Activated B cell treated with CpG ODN at 0.5 μM for 24 hours (primary cell): ENCODE data around the gene SLC35E4. TPM values are rescaled to one million over a fixed set of nuclear protein-coding genes. Genes with fewer than 3 reads are reported as not detected.

Experiments used
- ATAC-seq: fragments of 200-7000 bp; cut with Tn5 transposase; one replicate; pipeline ENCODE4 v1.10.0; 2021; ENCODE audit warnings: low read depth, mild to moderate bottlenecking, moderate library complexity
- CTCF ChIA-PET: fragments of 350-600 bp; sonication (Branson Sonifier 250); formaldehyde crosslinking; loops from one replicate; lab custom pipeline; 2021; ENCODE audit warnings: antibody characterized with exemption; lab: Charles Lee
- POLR2A ChIA-PET: fragments of 350-600 bp; sonication (Branson Sonifier 250); formaldehyde crosslinking; loops from one replicate; lab custom pipeline; 2021; ENCODE audit warnings: antibody characterized with exemption; lab: Charles Lee
- DNase-seq: peaks from one replicate; pipeline ENCODE4 v3.0.0; 2022
- H3K27ac Mint-ChIP-seq: one replicate; pipeline ENCODE4 v1.8.0; 2020; ENCODE audit warnings: mixed read lengths
- H3K27me3 Mint-ChIP-seq: one replicate; pipeline ENCODE4 v1.8.0; 2021; ENCODE audit warnings: mixed read lengths
- H3K36me3 Mint-ChIP-seq: one replicate; pipeline ENCODE4 v1.8.0; 2021; ENCODE audit warnings: low read depth, mixed read lengths
- H3K4me1 Mint-ChIP-seq: one replicate; pipeline ENCODE4 v1.8.0; 2021; ENCODE audit warnings: mixed read lengths
- H3K4me3 Mint-ChIP-seq: one replicate; pipeline ENCODE4 v1.8.0; 2020; ENCODE audit warnings: mild to moderate bottlenecking, mixed read lengths
- H3K9me3 Mint-ChIP-seq: one replicate; pipeline ENCODE4 v1.8.0; 2020; ENCODE audit warnings: mixed read lengths
- intact Hi-C: fragments of 100-400 bp; cut with micrococcal nuclease; formaldehyde crosslinking; loops from one replicate; pipeline ENCODE4 v1.15.1; 2024
- total RNA-seq: library from RNA; stranded (reverse); gene quantifications from 2 replicates; pipeline ENCODE4 v1.2.3, GENCODE V29; 2022
- TF ChIP-seq, protein P1 (sequence below): fragments of 200-600 bp; IDR thresholded peaks from one replicate; pipeline ENCODE4 v1.8.0; 2022; ENCODE audit warnings: antibody characterized with exemption, mild to moderate bottlenecking

Gene SLC35E4
- total RNA-seq, 1 donor from 2014 or later: 1.8 TPM

- Mint-ChIP-seq H3K4me3 (peak within 1 kb of the TSS; percentile 85), H3K9me3 (no peaks in the 10 kb centered on the region), H3K27ac (no peak within 1 kb of the TSS), H3K36me3 (no peaks in the 10 kb centered on the region), H3K4me1 (peaks cover 7% of the 10 kb centered on the region), H3K27me3 (peaks cover 34% of the 10 kb centered on the region)
- TF ChIP-seq, protein P1, sequence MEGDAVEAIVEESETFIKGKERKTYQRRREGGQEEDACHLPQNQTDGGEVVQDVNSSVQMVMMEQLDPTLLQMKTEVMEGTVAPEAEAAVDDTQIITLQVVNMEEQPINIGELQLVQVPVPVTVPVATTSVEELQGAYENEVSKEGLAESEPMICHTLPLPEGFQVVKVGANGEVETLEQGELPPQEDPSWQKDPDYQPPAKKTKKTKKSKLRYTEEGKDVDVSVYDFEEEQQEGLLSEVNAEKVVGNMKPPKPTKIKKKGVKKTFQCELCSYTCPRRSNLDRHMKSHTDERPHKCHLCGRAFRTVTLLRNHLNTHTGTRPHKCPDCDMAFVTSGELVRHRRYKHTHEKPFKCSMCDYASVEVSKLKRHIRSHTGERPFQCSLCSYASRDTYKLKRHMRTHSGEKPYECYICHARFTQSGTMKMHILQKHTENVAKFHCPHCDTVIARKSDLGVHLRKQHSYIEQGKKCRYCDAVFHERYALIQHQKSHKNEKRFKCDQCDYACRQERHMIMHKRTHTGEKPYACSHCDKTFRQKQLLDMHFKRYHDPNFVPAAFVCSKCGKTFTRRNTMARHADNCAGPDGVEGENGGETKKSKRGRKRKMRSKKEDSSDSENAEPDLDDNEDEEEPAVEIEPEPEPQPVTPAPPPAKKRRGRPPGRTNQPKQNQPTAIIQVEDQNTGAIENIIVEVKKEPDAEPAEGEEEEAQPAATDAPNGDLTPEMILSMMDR: no peak
- DNase-seq (peak; percentile 33), ATAC-seq (peak; percentile 54)
- intact Hi-C loops: loop anchor here (1.0 kb wide), 1 partner anchor 60 kb away; no protein-coding TSS in a partner anchor
- CTCF ChIA-PET: no interaction called here
- POLR2A ChIA-PET: no interaction called here
Observed at GRCh38 chr22:30694640-30695350, 59.2 kb downstream of the SLC35E4 start, which contains the start of gene OSBP2. Gene OSBP2, plus strand, starts transcription at chr22:30694874. Its CDS starts 36 bp downstream, at chr22:30694910.

DNA sequence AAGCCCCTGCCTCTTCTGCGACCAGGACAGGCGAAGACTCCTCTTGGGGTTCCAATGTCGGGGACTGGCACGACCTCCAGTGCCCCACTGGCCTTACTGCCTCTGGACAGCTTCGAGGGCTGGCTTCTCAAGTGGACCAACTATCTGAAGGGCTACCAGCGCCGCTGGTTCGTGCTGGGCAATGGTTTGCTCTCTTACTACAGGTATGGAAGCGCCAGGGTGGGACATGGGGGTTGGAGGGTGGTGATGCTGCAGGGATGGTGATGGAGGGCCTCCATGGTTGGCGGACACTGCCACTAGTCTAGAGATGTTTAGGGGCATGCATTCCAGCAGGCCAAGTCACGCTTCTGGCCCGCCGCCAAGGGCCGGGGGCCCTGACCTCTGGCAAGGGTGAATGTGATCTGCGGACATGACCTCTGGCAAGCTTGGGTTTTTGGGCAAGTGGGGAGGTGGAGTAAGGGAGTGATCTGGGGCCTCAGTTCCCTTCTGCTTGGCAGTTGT, 59.8 kb downstream of the SLC35E4 start:
- H3K27me3 Mint-ChIP-seq: peaks cover 34% of the 10 kb centered on the region
- POLR2A ChIA-PET: no interaction called here
- no peaks in the 10 kb centered on the region for H3K36me3 Mint-ChIP-seq
- H3K27ac Mint-ChIP-seq: no peak overlapping the region
- intact Hi-C loops: no loop called here
- ATAC-seq (no peak), DNase-seq (no peak)
- peak overlapping the region; percentile 61 for H3K4me3 Mint-ChIP-seq
- H3K9me3 Mint-ChIP-seq: no peaks in the 10 kb centered on the region
- TF ChIP-seq, protein P1: no peak
- CTCF ChIA-PET: no interaction called here
- H3K4me1 Mint-ChIP-seq: peaks cover 7% of the 10 kb centered on the region

- Mint-ChIP-seq H3K9me3 (no peaks in the 10 kb centered on the region), H3K27me3 (peaks cover 34% of the 10 kb centered on the region), H3K27ac (no peak overlapping the region), H3K4me1 (peaks cover 7% of the 10 kb centered on the region), H3K36me3 (no peaks in the 10 kb centered on the region), H3K4me3 (peak overlapping the region; percentile 61)
- CTCF ChIA-PET: no interaction called here
- intact Hi-C loops: no loop called here
- TF ChIP-seq, protein P1: no peak
- DNase-seq (no peak), ATAC-seq (no peak)
- POLR2A ChIA-PET: no interaction called here
Observed at GRCh38 chr22:30695871-30696655, 60.5 kb downstream of the SLC35E4 start.

Other genes with a start within 250 kb of the SLC35E4 start
- 8.6 and 8.8 TPM in 2 replicates for gene RNF215, start 248.4 kb upstream of the SLC35E4 start, total RNA-seq
- gene SEC14L2, start 238.8 kb upstream of the SLC35E4 start, total RNA-seq: 0.40 and 0.42 TPM in 2 replicates
- 30.8 and 33.9 TPM in 2 replicates for gene MTFP1, start 210.0 kb upstream of the SLC35E4 start, total RNA-seq
- not detected in 2 replicates for gene SEC14L3, start 163.8 kb upstream of the SLC35E4 start, total RNA-seq
- gene SEC14L4, start 130.1 kb upstream of the SLC35E4 start, total RNA-seq: not detected in 2 replicates
- gene SEC14L6, start 89.0 kb upstream of the SLC35E4 start, total RNA-seq: not detected in 2 replicates
- gene GAL3ST1, start 61.1 kb upstream of the SLC35E4 start, total RNA-seq: 0.27 TPM in 1 of 2 replicates, not detected in the other
- gene PES1, start 43.9 kb upstream of the SLC35E4 start, total RNA-seq: 124 TPM in 2 replicates
- gene TCN2, start 28.6 kb upstream of the SLC35E4 start, total RNA-seq: not detected in 2 replicates
- gene DUSP18, start 32.1 kb downstream of the SLC35E4 start, total RNA-seq: 12.0 and 13.5 TPM in 2 replicates
- 0.35 and 0.56 TPM in 2 replicates for gene OSBP2, start 59.1 kb downstream of the SLC35E4 start, total RNA-seq